ENCODE measurements around the gene SEMA3D.

The SEMA3D gene

DNA sequence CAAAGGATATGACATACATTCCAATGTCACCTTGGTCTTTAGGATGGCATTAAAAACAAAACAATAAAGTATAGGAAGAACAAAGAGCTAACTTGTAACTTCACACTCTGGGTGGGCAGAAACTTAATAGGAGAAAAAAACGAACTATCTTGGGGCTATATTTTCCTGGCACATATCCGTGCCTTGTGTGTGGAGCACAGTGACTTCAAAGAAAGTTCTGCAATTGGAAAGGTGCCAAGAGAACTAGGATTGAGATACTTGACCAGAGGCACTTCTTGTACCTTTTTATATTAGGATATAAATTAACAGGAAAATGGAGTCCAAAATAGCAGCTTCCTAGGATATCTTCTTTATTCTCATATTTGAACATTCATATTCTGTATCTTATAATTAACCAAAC lies 148.4 kb downstream of the SEMA3D start:
- TF ChIP-seq CTCF (IDR thresholded peaks at IDR 0.05): no peak
- DNase-seq (ENCODE audit: low spot score): no peak
- Histone ChIP-seq H3K4me3 (no peak overlapping the region), H3K27ac (no peak overlapping the region)

GRCh38 chr7:85033263-85033662 lies 153.6 kb downstream of the SEMA3D start:
- TF ChIP-seq CTCF (IDR thresholded peaks at IDR 0.05): no peak
- DNase-seq (ENCODE audit: low spot score): no peak
- H3K27ac ChIP-seq: no peak overlapping the region
- H3K4me3 ChIP-seq: no peak overlapping the region

GRCh38 chr7:85031475-85031874 lies 155.4 kb downstream of the SEMA3D start:
- no peak for DNase-seq (ENCODE audit: low spot score)
- Histone ChIP-seq H3K27ac (no peak overlapping the region), H3K4me3 (no peak overlapping the region)
- TF ChIP-seq CTCF (IDR thresholded peaks at IDR 0.05): no peak

- Histone ChIP-seq H3K4me3 (no peak overlapping the region), H3K27ac (no peak overlapping the region)
- peak; percentile 45 for TF ChIP-seq CTCF (IDR thresholded peaks at IDR 0.05)
- no peak for DNase-seq (ENCODE audit: low spot score)
These were observed 156.0 kb downstream of the SEMA3D start for GRCh38 chr7:85030893-85031292.

- TF ChIP-seq CTCF (IDR thresholded peaks at IDR 0.05): no peak
- no peak for DNase-seq (ENCODE audit: low spot score)
- Histone ChIP-seq H3K27ac (no peak overlapping the region), H3K4me3 (no peak overlapping the region)
These were observed 161.5 kb downstream of the SEMA3D start for GRCh38 chr7:85025312-85025756.

- Histone ChIP-seq H3K27ac (no peak overlapping the region), H3K4me3 (no peak overlapping the region)
- DNase-seq (ENCODE audit: low spot score): no peak
- no peak for TF ChIP-seq CTCF (IDR thresholded peaks at IDR 0.05)
These were observed 162.9 kb downstream of the SEMA3D start for GRCh38 chr7:85023916-85024315.

- DNase-seq (ENCODE audit: low spot score): no peak
- Histone ChIP-seq H3K4me3 (no peak overlapping the region), H3K27ac (no peak overlapping the region)
- peak; percentile 43 for TF ChIP-seq CTCF (IDR thresholded peaks at IDR 0.05)
These were observed 163.7 kb downstream of the SEMA3D start for GRCh38 chr7:85023066-85023712.
